Ovary (tissue), 3 donors: Measurements from ENCODE around the gene CYP4B1.

Experiments
- CTCF ChIP-seq, 3 donors: fragments of 450-650 bp in 2 of 3; fragments of 200-600 bp in 1 of 3; IDR thresholded peaks; one replicate each; pipeline versions ENCODE4 v1.5.1 to v1.8.0; 2016 to 2022; ENCODE audit warnings: antibody characterized with exemption in 3 of 3, mild to moderate bottlenecking in 1 of 3
- EP300 ChIP-seq: sonication (generic); formaldehyde crosslinking; IDR thresholded peaks from one replicate; pipeline ENCODE4 v1.6.1; 2017; ENCODE audit warnings: antibody characterized with exemption
- POLR2A ChIP-seq: fragments of 450-650 bp; IDR thresholded peaks from one replicate; pipeline ENCODE4 v1.6.1; 2017; ENCODE audit warnings: antibody characterized with exemption, mild to moderate bottlenecking, moderate library complexity
- donor health status: DM: no; HTN: no; CAD: no.

- no peak for TF ChIP-seq CTCF (IDR thresholded peaks at IDR 0.05)
- TF ChIP-seq POLR2A, result no peak
- TF ChIP-seq EP300, result no peak
Measured at GRCh38 chr1:46820560-46821060, 21.8 kb downstream of the CYP4B1 start.
